Heart left ventricle (tissue), 16 donors: ENCODE results near the gene WDR90. TPM values are rescaled to one million over a fixed set of nuclear protein-coding genes. Genes with fewer than 3 reads are reported as not detected.

Source experiments
- ATAC-seq, 4 donors: fragments of 200-7000 bp; cut with Tn5 transposase; one replicate each; pipeline ENCODE4 v1.9.1; 2020 to 2022; ENCODE audit warnings: moderate library complexity in 4 of 4, mild to moderate bottlenecking in 3 of 4, moderate number of reproducible peaks in 1 of 4
- DNase-seq, 5 donors: peaks; one replicate each; pipeline ENCODE4 v3.0.0-alpha.2; 2020
- H3K27ac ChIP-seq, 12 donors: fragments of 200-600 bp; sonication (generic) in 4 of 12; one replicate each; pipeline versions ENCODE4 v1.5.0 to v1.8.0; 2016 to 2022; ENCODE audit warnings: mild to moderate bottlenecking in 2 of 12
- H3K27me3 ChIP-seq, 9 donors: fragments of 200-600 bp; sonication (generic) in 2 of 9; one replicate each; pipeline versions ENCODE4 v1.5.1 to v1.8.0; 2016 to 2022; ENCODE audit warnings: mild to moderate bottlenecking in 3 of 9
- H3K36me3 ChIP-seq, 9 donors: fragments of 200-600 bp; sonication (generic) in 2 of 9; one replicate each; pipeline versions ENCODE4 v1.5.0 to v1.8.0; 2018 to 2022; ENCODE audit warnings: mild to moderate bottlenecking in 2 of 9
- H3K4me1 ChIP-seq, 12 donors: fragments of 200-600 bp; sonication (generic) in 4 of 12; one replicate each; pipeline versions ENCODE4 v1.5.0 to v1.8.0; 2016 to 2022; ENCODE audit warnings: mild to moderate bottlenecking in 3 of 12
- H3K4me3 ChIP-seq, 12 donors: fragments of 200-600 bp; sonication (generic) in 4 of 12; one replicate each; pipeline versions ENCODE4 v1.5.0 to v1.8.0; 2017 to 2022; ENCODE audit warnings: mild to moderate bottlenecking in 9 of 12, moderate library complexity in 4 of 12
- H3K9me3 ChIP-seq, 12 donors: fragments of 200-600 bp; sonication (generic) in 4 of 12; one replicate each; pipeline versions ENCODE4 v1.5.0 to v1.8.0; 2016 to 2022; ENCODE audit warnings: mild to moderate bottlenecking in 1 of 12
- POLR2A ChIP-seq, 2 donors: fragments of 450-650 bp; IDR thresholded peaks; one replicate each; pipeline ENCODE4 v1.6.1; 2017; ENCODE audit warnings: antibody characterized with exemption in 2 of 2, mild to moderate bottlenecking in 2 of 2, moderate library complexity in 2 of 2
- WGBS, 4 donors: extraction: QIAGEN DNeasy Blood & Tissue Kit in 2 of 4; methylation state at CpG; one replicate each; pipeline versions ENCODE4 v1.1.5 to v1.1.7; 2013 to 2018; 5-methylcytosine and 5-hydroxymethylcytosine counted together
- intact Hi-C, 10 donors: fragments of 100-400 bp; cut with DNase I; formaldehyde crosslinking; loops; one replicate each; pipeline versions ENCODE4 v1.11.1 to v1.14.2; 2022
- polyA plus RNA-seq, 2 donors: library from polyadenylated mRNA; stranded (reverse); fragments of 200-250 nt; gene quantifications; one replicate each; pipeline ENCODE4 v1.2.3, GENCODE V29; 2013
- total RNA-seq, 9 donors: library from RNA; depleted of rRNA in 2 of 9; stranded (reverse); fragments of >200 nt in 2 of 9; fragmentation: NEBNext Ultra II Directional in 3 of 9; extraction: Animal tissue kit (Norgen Biotek cat#: 25700) in 3 of 9; gene quantifications; one replicate each; pipeline versions ENCODE4 v1.1.0 to v1.2.4, GENCODE V29; 2016 to 2023
- TF ChIP-seq, protein P1 (sequence below), 12 donors: fragments of 200-600 bp; sonication (generic) in 4 of 12; IDR thresholded peaks; one replicate each; pipeline versions ENCODE4 v1.5.0 to v1.8.0; 2018 to 2022; ENCODE audit warnings: antibody characterized with exemption in 12 of 12, mild to moderate bottlenecking in 5 of 12
- donor health status: ischemic (EF 13 %, LVEDD 7.1; RV severe dilation, severe dysfunction).
- donor health status: healthy with polysubstance abuse.
- donor health status: DM: no; HTN: yes; CAD: no.
- donor health status: DM: no; HTN: no; CAD: no.
- donor health status: ischemic (EF 25% LVEDD 6.9; RV normal size, moderate dysfunction).
- donor health status: ischemic (EF 25% LVEDD 5.7; RV mildly dilated, moderate dysfunction).
- donor health status: healthy.
- donor health status: DM: yes; HTN: yes; CAD: no.
- donor health status: ischemic (EF 35%, LVEDD 5.7; RV mildly dilated, moderate dysfunction).
- donor health status: nonischemic (EF 11% LVEDD 7.7; RV severe dilation, severe dysfunction).
- donor health status: DM: yes; HTN: yes; CAD: no.
- donor health status: PGD.
- donor health status: ischemic (EF 29% LVEDD 5.4; RV normal size, mild dysfunction).
- donor health status: nonischemic (EF 23%, LVEDD 6.1; RV moderate dilation, normal function).

The WDR90 gene
- total and polyA plus RNA-seq, 11 donors: 3.7 to 17.4 (median 8.6) TPM

- Histone ChIP-seq H3K4me1 (peaks cover 3 to 30% (median 17%) of the 10 kb centered on the region in 12 donors), H3K9me3 (no peaks in the 10 kb centered on the region), H3K27ac (peak within 1 kb of the TSS; percentile 94 to 100 (median 97)), H3K4me3 (peak within 1 kb of the TSS; percentile 69 to 94 (median 82)), H3K27me3 (no peaks in the 10 kb centered on the region), H3K36me3 (peaks cover 0 to 16% (median 0%) of the 10 kb centered on the region in 9 donors)
- intact Hi-C loops: loop anchor here in 3 of 10 donors (1.0 to 2.0 kb wide), 3 partner anchors 46 to 47 kb away; partner anchors contain the start of gene RAB40C (in 2 of the 3)
- ATAC-seq (peak; percentile 82 to 93 (median 89)), DNase-seq (peak; percentile 95 to 99 (median 97))
- peak in 1 of 2 donors; percentile 74 for TF ChIP-seq POLR2A (IDR thresholded peaks at IDR 0.05)
- TF ChIP-seq, protein P1, sequence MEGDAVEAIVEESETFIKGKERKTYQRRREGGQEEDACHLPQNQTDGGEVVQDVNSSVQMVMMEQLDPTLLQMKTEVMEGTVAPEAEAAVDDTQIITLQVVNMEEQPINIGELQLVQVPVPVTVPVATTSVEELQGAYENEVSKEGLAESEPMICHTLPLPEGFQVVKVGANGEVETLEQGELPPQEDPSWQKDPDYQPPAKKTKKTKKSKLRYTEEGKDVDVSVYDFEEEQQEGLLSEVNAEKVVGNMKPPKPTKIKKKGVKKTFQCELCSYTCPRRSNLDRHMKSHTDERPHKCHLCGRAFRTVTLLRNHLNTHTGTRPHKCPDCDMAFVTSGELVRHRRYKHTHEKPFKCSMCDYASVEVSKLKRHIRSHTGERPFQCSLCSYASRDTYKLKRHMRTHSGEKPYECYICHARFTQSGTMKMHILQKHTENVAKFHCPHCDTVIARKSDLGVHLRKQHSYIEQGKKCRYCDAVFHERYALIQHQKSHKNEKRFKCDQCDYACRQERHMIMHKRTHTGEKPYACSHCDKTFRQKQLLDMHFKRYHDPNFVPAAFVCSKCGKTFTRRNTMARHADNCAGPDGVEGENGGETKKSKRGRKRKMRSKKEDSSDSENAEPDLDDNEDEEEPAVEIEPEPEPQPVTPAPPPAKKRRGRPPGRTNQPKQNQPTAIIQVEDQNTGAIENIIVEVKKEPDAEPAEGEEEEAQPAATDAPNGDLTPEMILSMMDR (IDR thresholded peaks at IDR 0.05): no peak
- WGBS, 4 donors: 0 to 1% (median 0%) methylated on average over 53 to 91 of the region's 91 CpGs
Measured at GRCh38 chr16:636206-637080, 12.7 kb upstream of the WDR90 start, which contains the start of gene METTL26. METTL26 (minus strand) TSS chr16:636305; CDS start chr16:636290, 15 bp downstream.

DNA sequence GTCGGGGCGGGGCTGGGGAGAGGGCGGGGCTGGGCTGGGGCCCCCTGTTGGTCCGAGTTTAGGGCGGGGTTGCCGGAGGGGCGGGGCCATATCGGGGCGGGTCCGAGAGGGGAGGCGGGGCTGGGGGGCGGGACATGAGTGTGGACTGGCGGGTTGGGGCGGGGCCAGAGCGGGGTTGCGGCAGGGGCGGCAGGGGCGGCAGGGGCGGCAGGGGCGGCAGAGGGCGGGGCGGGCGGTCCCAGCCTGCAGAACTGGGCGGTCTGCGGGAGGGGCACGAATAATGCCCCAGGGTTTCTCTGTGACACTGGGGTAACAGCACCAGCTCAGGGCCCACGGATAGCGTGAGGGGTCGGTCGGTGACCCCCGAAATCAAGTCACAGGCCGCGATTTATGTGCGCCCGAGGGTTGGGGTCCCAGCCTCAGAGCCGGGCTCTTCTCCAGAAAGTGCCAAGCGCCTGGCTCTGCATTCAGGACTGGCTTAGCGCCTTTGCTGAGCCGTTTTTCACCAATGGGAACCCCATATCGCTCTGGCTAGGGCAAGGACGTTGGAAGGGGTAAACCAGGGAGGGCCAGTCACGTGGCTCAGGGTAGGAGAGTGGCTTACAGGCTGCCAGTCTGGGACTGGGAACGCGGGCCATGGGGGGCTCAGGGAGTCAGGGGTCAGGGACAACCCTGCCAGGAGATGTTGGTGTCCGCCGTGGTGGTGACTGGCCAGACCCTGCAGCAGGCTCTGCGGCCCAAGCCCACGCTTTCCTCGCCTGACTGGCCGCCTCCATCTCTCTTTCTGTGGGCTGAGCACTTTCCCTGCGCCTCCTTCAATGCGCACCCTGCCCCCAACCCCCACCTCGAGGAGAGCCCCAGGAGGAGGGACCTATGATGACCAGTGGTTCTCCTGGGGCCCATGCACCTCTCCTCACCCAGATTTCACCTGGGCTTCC, 11.8 kb upstream of the WDR90 start:
- Histone ChIP-seq H3K36me3 (peaks cover 0 to 16% (median 0%) of the 10 kb centered on the region in 9 donors), H3K4me1 (peaks cover 3 to 35% (median 18%) of the 10 kb centered on the region in 12 donors), H3K4me3 (peak overlapping the region; percentile 69 to 94 (median 82)), H3K27me3 (no peaks in the 10 kb centered on the region), H3K9me3 (no peaks in the 10 kb centered on the region), H3K27ac (peak overlapping the region; percentile 94 to 100 (median 97))
- ATAC-seq (peak; percentile 67 to 85 (median 78)), DNase-seq (peak; percentile 92 to 95 (median 93))
- intact Hi-C loops: loop anchor here in 1 of 10 donors (2.0 kb wide), 1 partner anchor 47 kb away; the partner anchor contains the start of gene RAB40C
- WGBS, 4 donors: 17 to 72% (median 27%) methylated on average over 7 to 53 of the region's 53 CpGs
- TF ChIP-seq, protein P1 (IDR thresholded peaks at IDR 0.05): no peak
- no peak for TF ChIP-seq POLR2A (IDR thresholded peaks at IDR 0.05)

GRCh38 chr16:638034-638543, 11.1 kb upstream of the WDR90 start:
- H3K36me3 ChIP-seq: peaks cover 0 to 13% (median 0%) of the 10 kb centered on the region in 9 donors
- DNase-seq (no peak), ATAC-seq (no peak)
- H3K27ac ChIP-seq: peak overlapping the region in 11 of 12 donors; percentile 32 to 100 (median 93)
- 72 to 94% (median 78%) methylated on average over 11 to 15 of the region's 15 CpGs for WGBS, 4 donors
- no peak overlapping the region for H3K4me3 ChIP-seq
- no peaks in the 10 kb centered on the region for H3K9me3 ChIP-seq
- peaks cover 3 to 43% (median 25%) of the 10 kb centered on the region in 12 donors for H3K4me1 ChIP-seq
- TF ChIP-seq, protein P1 (IDR thresholded peaks at IDR 0.05): no peak
- TF ChIP-seq POLR2A (IDR thresholded peaks at IDR 0.05): no peak
- intact Hi-C loops: no loop called here
- no peaks in the 10 kb centered on the region for H3K27me3 ChIP-seq
